ENCODE results near the gene PIK3R6.

DNA sequence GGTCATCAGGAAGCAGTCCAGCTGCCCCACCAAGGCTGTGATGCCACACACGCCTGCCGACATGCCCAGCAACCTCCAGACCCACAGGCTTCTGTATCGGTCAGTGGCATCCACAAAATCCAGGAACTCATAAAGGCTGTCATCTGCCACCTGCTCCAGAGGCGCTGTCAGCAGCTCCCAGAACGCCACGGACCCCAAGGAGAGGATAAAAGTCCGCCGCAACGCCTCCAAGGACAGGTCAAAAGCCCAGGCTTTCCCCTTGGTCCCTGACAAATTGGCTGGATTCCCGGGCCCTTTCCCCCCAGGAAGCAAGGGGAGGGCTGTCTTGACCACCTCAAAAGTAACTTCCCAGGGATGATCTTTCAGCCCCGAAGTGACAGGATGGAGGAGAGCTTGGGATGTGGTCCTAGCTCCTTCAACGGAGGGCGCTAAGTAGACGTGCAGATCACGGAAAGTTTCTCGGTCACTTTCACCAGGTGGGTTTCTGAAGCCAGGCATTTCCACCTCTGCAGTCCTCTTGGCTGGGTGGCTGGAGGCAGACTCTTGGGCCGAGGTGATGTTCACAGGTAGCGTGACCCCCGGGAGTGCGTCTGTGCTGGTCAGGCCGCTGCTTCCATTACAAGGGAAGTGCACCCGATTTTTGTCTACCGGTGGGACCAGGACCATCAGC, 69.2 kb downstream of the PIK3R6 start:
- TF ChIP-seq, protein P1, sequence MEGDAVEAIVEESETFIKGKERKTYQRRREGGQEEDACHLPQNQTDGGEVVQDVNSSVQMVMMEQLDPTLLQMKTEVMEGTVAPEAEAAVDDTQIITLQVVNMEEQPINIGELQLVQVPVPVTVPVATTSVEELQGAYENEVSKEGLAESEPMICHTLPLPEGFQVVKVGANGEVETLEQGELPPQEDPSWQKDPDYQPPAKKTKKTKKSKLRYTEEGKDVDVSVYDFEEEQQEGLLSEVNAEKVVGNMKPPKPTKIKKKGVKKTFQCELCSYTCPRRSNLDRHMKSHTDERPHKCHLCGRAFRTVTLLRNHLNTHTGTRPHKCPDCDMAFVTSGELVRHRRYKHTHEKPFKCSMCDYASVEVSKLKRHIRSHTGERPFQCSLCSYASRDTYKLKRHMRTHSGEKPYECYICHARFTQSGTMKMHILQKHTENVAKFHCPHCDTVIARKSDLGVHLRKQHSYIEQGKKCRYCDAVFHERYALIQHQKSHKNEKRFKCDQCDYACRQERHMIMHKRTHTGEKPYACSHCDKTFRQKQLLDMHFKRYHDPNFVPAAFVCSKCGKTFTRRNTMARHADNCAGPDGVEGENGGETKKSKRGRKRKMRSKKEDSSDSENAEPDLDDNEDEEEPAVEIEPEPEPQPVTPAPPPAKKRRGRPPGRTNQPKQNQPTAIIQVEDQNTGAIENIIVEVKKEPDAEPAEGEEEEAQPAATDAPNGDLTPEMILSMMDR (IDR thresholded peaks at IDR 0.05) = no peak
- TF ChIP-seq POLR2A (IDR thresholded peaks at IDR 0.05) = no peak
